Stimulated activated CD4-positive, alpha-beta T cell treated with anti-CD3 and anti-CD28 coated beads, Interleukin-15, amount 100 ng/mL, for 24 hours (primary cell): ENCODE results near the gene LSM4.

Experiments
- DNase-seq: peaks from one replicate; pipeline ENCODE4 v3.0.0-alpha.2; 2020

The LSM4 gene

GRCh38 chr19:18271433-18271841 is 51.4 kb downstream of the LSM4 start:
- DNase-seq: no peak

- no peak for DNase-seq
These were observed 52.5 kb downstream of the LSM4 start for GRCh38 chr19:18270326-18270725.

GRCh38 chr19:18269070-18269723 is 53.7 kb downstream of the LSM4 start:
- DNase-seq: no peak

- no peak for DNase-seq
These were observed 55.8 kb downstream of the LSM4 start for GRCh38 chr19:18266771-18267686.

GRCh38 chr19:18265582-18265981 is 57.3 kb downstream of the LSM4 start:
- DNase-seq: no peak

GRCh38 chr19:18264971-18265540 is 57.8 kb downstream of the LSM4 start:
- no peak for DNase-seq

GRCh38 chr19:18264137-18264854 is 58.6 kb downstream of the LSM4 start:
- no peak for DNase-seq

GRCh38 chr19:18263324-18264136 is 59.3 kb downstream of the LSM4 start:
- no peak for DNase-seq

GRCh38 chr19:18262917-18263316 is 60.0 kb downstream of the LSM4 start:
- no peak for DNase-seq

GRCh38 chr19:18262144-18262543 is 60.7 kb downstream of the LSM4 start:
- DNase-seq: no peak

GRCh38 chr19:18261474-18261873 is 61.4 kb downstream of the LSM4 start:
- DNase-seq: no peak

- DNase-seq: no peak
These were observed 63.0 kb downstream of the LSM4 start for GRCh38 chr19:18259893-18260292.

GRCh38 chr19:18257503-18258470 is 65.1 kb downstream of the LSM4 start:
- DNase-seq: no peak
